HCT116 (cell line): ENCODE measurements around the gene GALNT17. TPM values are rescaled to one million over a fixed set of nuclear protein-coding genes. Genes with fewer than 3 reads are reported as not detected.

Source experiments
- ATAC-seq: fragments of 200-7000 bp; cut with Tn5 transposase; 2 replicates; pipeline ENCODE4 v1.9.1; 2020; ENCODE audit warnings: mild to moderate bottlenecking, moderate library complexity
- BruUV-seq: library from RNA; stranded (reverse); fragments of 400-500 nt; replicated peaks from 2 replicates; lab custom pipeline; 2021; lab: Mats Ljungman, UMichigan
- CTCF ChIA-PET: fragments of 300-600 bp; sonication (Branson Sonifier 250); formaldehyde crosslinking; loops from one replicate; lab custom pipeline; 2021; ENCODE audit warnings: antibody characterized with exemption; lab: Charles Lee
- POLR2A ChIA-PET: fragments of 300-600, 350-600 bp; sonication (Branson Sonifier 250); formaldehyde crosslinking; loops from one replicate; lab custom pipeline; 2021; ENCODE audit warnings: antibody characterized with exemption; lab: Charles Lee
- RAD21 ChIA-PET, 2 experiments: fragments of 300-600 bp; sonication (Branson Sonifier 250); formaldehyde crosslinking; loops; one replicate each; lab custom pipeline; 2023; ENCODE audit warnings: low total read pairs in 2 of 2; ENCODE audit not compliant: uncharacterized antibody in 2 of 2, unreplicated experiment in 2 of 2, low non-redundant PET in 1 of 2; lab: Charles Lee
- DNase-seq: peaks from one replicate; pipeline ENCODE4 v3.0.0-alpha.2; 2010; ENCODE audit warnings: low read depth, low spot score
- H2AFZ ChIP-seq: fragments of 200-600 bp; shearing (Covaris generic), sonication (generic); 2 replicates; pipeline ENCODE4 v1.6.1; 2017; ENCODE audit warnings: low read depth, mixed run types, mixed read lengths, antibody characterized with exemption, low read length; ENCODE audit not compliant: poor library complexity, severe bottlenecking
- H3K27ac ChIP-seq: 2 replicates; pipeline ENCODE4 v1.5.1; 2012; ENCODE audit warnings: low read depth, low read length
- H3K27me3 ChIP-seq: fragments of 200-600 bp; sonication (generic); 2 replicates; pipeline ENCODE4 v1.6.1; 2016; ENCODE audit warnings: mixed run types, low read length, mixed read lengths; ENCODE audit not compliant: insufficient read depth
- H3K36me3 ChIP-seq, 2 experiments: fragments of 200-500 bp in 1 of 2; fragments of 200-600 bp in 1 of 2; sonication (Bioruptor generic) in 1 of 2; sonication (generic) in 1 of 2; 2 replicates each; pipeline versions ENCODE4 v1.5.1 to v1.6.1; 2014 to 2016; ENCODE audit warnings: low read length in 2 of 2, inconsistent platforms in 1 of 2, mixed read lengths in 1 of 2, mixed run types in 1 of 2; ENCODE audit not compliant: insufficient read depth in 2 of 2, control insufficient read depth in 1 of 2
- H3K4me1 ChIP-seq, 2 experiments: fragments of 200-600 bp in 1 of 2; sonication (generic) in 1 of 2; 2 replicates each; pipeline versions ENCODE4 v1.5.1 to v1.6.1; 2012 to 2017; ENCODE audit warnings: low read length in 2 of 2, inconsistent platforms in 1 of 2, mild to moderate bottlenecking in 1 of 2, mixed read lengths in 1 of 2, mixed run types in 1 of 2, moderate library complexity in 1 of 2; ENCODE audit not compliant: insufficient read depth in 2 of 2, control insufficient read depth in 1 of 2
- H3K4me2 ChIP-seq: fragments of 200-600 bp; sonication (generic); 2 replicates; pipeline ENCODE4 v1.6.1; 2017; ENCODE audit warnings: mixed run types, low read length, mixed read lengths
- H3K4me3 ChIP-seq, 2 experiments: fragments of 200-600 bp in 1 of 2; sonication (generic) in 1 of 2; replicated peaks in 1 of 2; 2 replicates each; pipeline ENCODE4 v1.5.1; 2011 to 2016; ENCODE audit warnings: low read length in 2 of 2, control low read depth in 1 of 2, low read depth in 1 of 2, mild to moderate bottlenecking in 1 of 2, mixed read lengths in 1 of 2, mixed run types in 1 of 2
- H3K79me2 ChIP-seq: fragments of 200-600 bp; sonication (generic); 2 replicates; pipeline ENCODE4 v1.6.1; 2017; ENCODE audit warnings: mild to moderate bottlenecking, mixed run types, low read length, moderate library complexity, mixed read lengths; ENCODE audit not compliant: insufficient read depth
- H3K9ac ChIP-seq: fragments of 200-600 bp; sonication (generic); 2 replicates; pipeline ENCODE4 v1.6.1; 2016; ENCODE audit warnings: low read length, mixed read lengths
- H3K9me2 ChIP-seq: fragments of 200-600 bp; sonication (generic), shearing (Covaris generic); 2 replicates; pipeline ENCODE4 v1.6.1; 2017; ENCODE audit warnings: mixed run types, mild to moderate bottlenecking, moderate library complexity; ENCODE audit not compliant: insufficient read depth
- H3K9me3 ChIP-seq, 2 experiments: fragments of 200-500 bp in 1 of 2; fragments of 200-600 bp in 1 of 2; sonication (Bioruptor generic) in 1 of 2; sonication (generic) in 1 of 2; 2 replicates each; pipeline ENCODE4 v1.6.1; 2014 to 2017; ENCODE audit warnings: low read length in 2 of 2, mixed read lengths in 2 of 2, inconsistent platforms in 1 of 2, low read depth in 1 of 2, mild to moderate bottlenecking in 1 of 2, mixed run types in 1 of 2, moderate library complexity in 1 of 2; ENCODE audit not compliant: control insufficient read depth in 1 of 2, insufficient read depth in 1 of 2
- H4K20me1 ChIP-seq: fragments of 200-600 bp; sonication (generic), shearing (Covaris generic); 2 replicates; pipeline ENCODE4 v1.6.1; 2017; ENCODE audit warnings: mixed run types, mild to moderate bottlenecking, moderate library complexity; ENCODE audit not compliant: insufficient read depth
- ATF3 ChIP-seq: IDR thresholded peaks from 2 replicates; pipeline ENCODE4 v1.6.1; 2012
- CBX3 ChIP-seq: IDR thresholded peaks from 2 replicates; pipeline ENCODE4 v1.6.1; 2012; ENCODE audit warnings: low read depth
- CTCF ChIP-seq, 3 experiments: fragments of 200-600 bp in 1 of 3; sonication (generic) in 1 of 3; IDR thresholded peaks in 2 of 3; conservative IDR thresholded peaks in 1 of 3; 2 replicates each; pipeline ENCODE4 v1.5.1; 2012 to 2017; ENCODE audit warnings: low read depth in 2 of 3, low read length in 2 of 3, antibody characterized with exemption in 1 of 3, borderline replicate concordance in 1 of 3, control low read depth in 1 of 3, mild to moderate bottlenecking in 1 of 3, mixed read lengths in 1 of 3, mixed run types in 1 of 3, moderate library complexity in 1 of 3; ENCODE audit not compliant: insufficient read depth in 1 of 3
- EGR1 ChIP-seq: IDR thresholded peaks from 2 replicates; pipeline ENCODE4 v1.6.1; 2012; ENCODE audit warnings: low read depth
- EZH2 ChIP-seq: fragments of 200-600 bp; sonication (generic); IDR thresholded peaks from 2 replicates; pipeline ENCODE4 v1.6.1; 2017; ENCODE audit warnings: antibody characterized with exemption, mixed run types
- FOSL1 ChIP-seq: IDR thresholded peaks from 2 replicates; pipeline ENCODE4 v1.6.1; 2012; ENCODE audit warnings: low read depth
- MAX ChIP-seq: IDR thresholded peaks from 2 replicates; pipeline ENCODE4 v1.6.1; 2012
- POLR2A ChIP-seq: IDR thresholded peaks from 2 replicates; pipeline ENCODE4 v1.7.0; 2011; ENCODE audit warnings: borderline replicate concordance; ENCODE audit not compliant: insufficient read depth, insufficient read length; ENCODE audit errors: extremely low read depth
- POLR2AphosphoS5 ChIP-seq: IDR thresholded peaks from 2 replicates; pipeline ENCODE4 v1.6.1; 2011; ENCODE audit warnings: mild to moderate bottlenecking, low read depth, low read length, moderate library complexity
- SIN3A ChIP-seq: IDR thresholded peaks from 2 replicates; pipeline ENCODE4 v1.6.1; 2012; ENCODE audit warnings: low read depth
- SP1 ChIP-seq: IDR thresholded peaks from 2 replicates; pipeline ENCODE4 v1.6.1; 2012; ENCODE audit warnings: low read depth
- SRF ChIP-seq: IDR thresholded peaks from 2 replicates; pipeline ENCODE4 v1.6.1; 2012; ENCODE audit warnings: low read depth
- TCF7L2 ChIP-seq: IDR thresholded peaks from 2 replicates; pipeline ENCODE4 v1.7.0; 2011; ENCODE audit warnings: borderline replicate concordance, inconsistent platforms; ENCODE audit not compliant: insufficient read depth, insufficient read length; ENCODE audit errors: extremely low read depth
- YY1 ChIP-seq: IDR thresholded peaks from 2 replicates; pipeline ENCODE4 v1.6.1; 2011; ENCODE audit warnings: low read length, low read depth, moderate library complexity, mild to moderate bottlenecking; ENCODE audit not compliant: insufficient replicate concordance; ENCODE audit errors: extremely low read depth
- ZFX ChIP-seq: fragments of 450-650 bp; IDR thresholded peaks from 2 replicates; pipeline ENCODE4 v1.6.1; 2017
- intact Hi-C: fragments of 100-400 bp; cut with micrococcal nuclease; formaldehyde crosslinking; loops from 2 replicates; pipeline ENCODE4 v1.10.0; 2022
- total RNA-seq: library from RNA; stranded (reverse); gene quantifications from one replicate; pipeline ENCODE4 v1.2.1, GENCODE V29; 2021; ENCODE audit not compliant: unreplicated experiment

Gene GALNT17
- total RNA-seq, 1 experiment from 2014 or later: not detected

GRCh38 chr7:71754828-71755227 lies 622.9 kb downstream of the GALNT17 start:
- no peak for ATAC-seq
- no peaks in the 10 kb centered on the region for H3K79me2 ChIP-seq
- no peaks in the 10 kb centered on the region for H4K20me1 ChIP-seq
- ChIA-PET RAD21 (no interaction called here), POLR2A (no interaction called here), CTCF (no interaction called here)
- peaks cover 4% of the 10 kb centered on the region in 2 experiments; a peak in 2 of 4 replicates for H3K9me3 ChIP-seq
- no peak overlapping the region for H3K4me2 ChIP-seq
- H3K4me1 ChIP-seq: no peaks in the 10 kb centered on the region
- H3K9ac ChIP-seq: no peak overlapping the region
- no peak overlapping the region for H2AFZ ChIP-seq
- no peaks in the 10 kb centered on the region for H3K9me2 ChIP-seq
- TF ChIP-seq MAX (no peak), EGR1 (no peak), SIN3A (no peak), SP1 (no peak), TCF7L2 (no peak), ZFX (no peak), CBX3 (no peak), ATF3 (no peak), EZH2 (no peak), POLR2AphosphoS5 (no peak), SRF (no peak)
- H3K27me3 ChIP-seq: no peaks in the 10 kb centered on the region
- H3K36me3 ChIP-seq: no peaks in the 10 kb centered on the region
- BruUV-seq: no TSS peak
- H3K27ac ChIP-seq: no peak overlapping the region
- DNase-seq: no peak
- intact Hi-C loops: no loop called here
- no peak overlapping the region for H3K4me3 ChIP-seq

- Histone ChIP-seq H4K20me1 (no peaks in the 10 kb centered on the region), H3K27ac (no peak overlapping the region), H3K9me2 (no peaks in the 10 kb centered on the region), H3K9ac (no peak overlapping the region), H3K36me3 (no peaks in the 10 kb centered on the region), H3K4me3 (no peak overlapping the region), H2AFZ (no peak overlapping the region), H3K79me2 (no peaks in the 10 kb centered on the region), H3K4me2 (no peak overlapping the region)
- intact Hi-C loops: no loop called here
- BruUV-seq: no TSS peak
- CTCF ChIA-PET: no interaction called here
- DNase-seq: no peak
- POLR2A ChIA-PET: no interaction called here
- TF ChIP-seq ATF3: no peak
- TF ChIP-seq POLR2A: no peak
- TF ChIP-seq YY1: no peak
- TF ChIP-seq EZH2: no peak
- no peak for TF ChIP-seq FOSL1
- no peak for TF ChIP-seq POLR2AphosphoS5
- TF ChIP-seq CTCF (IDR thresholded peaks at IDR 0.05 in 2 of 3, conservative IDR thresholded peaks at IDR 0.05 in 1 of 3; ENCODE audit: borderline replicate concordance in 1 of 3, insufficient read depth in 1 of 3, low read depth in 2 of 3, low read length in 2 of 3): no peak
- TF ChIP-seq, all 23 proteins: peak for 0
- RAD21 ChIA-PET: no interaction called here
- H3K27me3 ChIP-seq: no peaks in the 10 kb centered on the region
- no peaks in the 10 kb centered on the region for H3K4me1 ChIP-seq
- H3K9me3 ChIP-seq: peaks cover 4% of the 10 kb centered on the region in 2 experiments; a peak in 3 of 4 replicates
- ATAC-seq: no peak
Observed at GRCh38 chr7:71761336-71761735, 629.4 kb downstream of the GALNT17 start.
